ENCODE results near the gene OPA1.

OPA1 gene

GRCh38 chr3:193702967-193703366 is 110.0 kb downstream of the OPA1 start:
- no peak for DNase-seq (ENCODE audit: low read depth in 2 of 3, low spot score in 1 of 3)

- DNase-seq (ENCODE audit: low read depth in 2 of 3, low spot score in 1 of 3): no peak
Measured at GRCh38 chr3:193704431-193704830, 111.4 kb downstream of the OPA1 start.

DNA sequence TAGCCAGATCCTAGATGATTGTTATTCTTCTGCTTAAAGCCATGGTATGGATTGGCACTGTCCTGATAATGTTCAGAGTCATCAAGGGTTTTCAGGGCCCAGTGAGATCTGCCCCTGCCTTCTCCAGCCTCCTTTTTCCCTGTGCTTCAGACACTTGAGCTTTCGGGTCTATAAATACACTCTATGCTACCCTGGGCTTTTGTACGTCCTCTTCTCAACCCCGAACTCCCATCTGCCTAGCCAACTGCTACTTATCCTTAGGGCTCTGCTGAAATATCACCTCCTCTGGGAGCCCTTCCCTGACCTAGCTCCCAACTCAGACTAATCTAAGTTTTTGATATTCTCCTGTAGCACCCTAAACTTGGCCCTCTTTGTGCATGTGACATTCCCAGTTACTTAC is 115.3 kb downstream of the OPA1 start:
- DNase-seq (ENCODE audit: low read depth in 2 of 3, low spot score in 1 of 3): no peak

- DNase-seq (ENCODE audit: low read depth in 2 of 3, low spot score in 1 of 3): no peak
Measured at GRCh38 chr3:193710286-193711165, 117.5 kb downstream of the OPA1 start.

- no peak for DNase-seq (ENCODE audit: low read depth in 2 of 3, low spot score in 1 of 3)
Measured at GRCh38 chr3:193711166-193711485, 118.1 kb downstream of the OPA1 start.

DNA sequence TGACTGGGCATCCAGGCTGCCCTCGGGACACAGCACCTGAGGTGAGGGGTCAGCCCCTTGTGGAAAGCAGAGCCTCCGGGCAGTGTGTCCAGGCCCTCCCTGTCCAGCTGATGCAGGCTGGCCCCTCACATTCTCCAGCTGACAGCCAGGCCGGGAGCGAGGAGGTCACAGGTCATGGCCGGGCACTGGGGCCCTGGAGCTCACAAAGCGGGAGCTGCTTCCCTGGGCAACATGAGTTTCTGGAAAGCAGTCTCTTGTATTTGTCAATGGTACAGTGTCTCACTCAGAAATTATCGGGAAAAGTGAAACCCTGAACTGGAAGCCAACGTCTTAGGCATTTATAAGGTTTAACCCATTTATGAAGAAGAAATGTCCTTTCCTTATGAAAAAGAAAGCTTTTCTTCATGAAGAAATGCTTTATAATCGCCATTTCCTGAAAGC is 118.5 kb downstream of the OPA1 start:
- no peak for DNase-seq (ENCODE audit: low read depth in 2 of 3, low spot score in 1 of 3)

- no peak for DNase-seq (ENCODE audit: low read depth in 2 of 3, low spot score in 1 of 3)
Measured at GRCh38 chr3:193711964-193712598, 119.1 kb downstream of the OPA1 start.

DNA sequence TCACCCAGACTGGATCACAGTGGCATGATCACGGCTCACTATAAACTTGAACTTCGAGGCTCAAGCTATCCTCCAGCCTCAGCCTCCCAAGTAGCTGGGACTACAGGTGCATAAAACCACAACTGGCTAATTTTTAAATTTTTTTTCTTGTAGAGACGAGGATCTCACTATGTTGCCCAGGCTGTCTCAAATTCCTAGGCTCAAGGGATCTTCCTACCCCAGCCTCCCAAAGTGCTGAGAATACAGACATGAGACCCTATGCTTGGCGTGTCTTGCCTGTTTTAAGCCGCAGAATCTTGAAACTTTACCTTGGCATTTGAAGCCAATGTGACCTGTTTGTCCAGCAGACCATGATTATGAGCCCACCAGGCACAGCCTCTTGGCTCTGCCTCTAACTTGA is 119.9 kb downstream of the OPA1 start:
- no peak for DNase-seq (ENCODE audit: low read depth in 2 of 3, low spot score in 1 of 3)

DNA sequence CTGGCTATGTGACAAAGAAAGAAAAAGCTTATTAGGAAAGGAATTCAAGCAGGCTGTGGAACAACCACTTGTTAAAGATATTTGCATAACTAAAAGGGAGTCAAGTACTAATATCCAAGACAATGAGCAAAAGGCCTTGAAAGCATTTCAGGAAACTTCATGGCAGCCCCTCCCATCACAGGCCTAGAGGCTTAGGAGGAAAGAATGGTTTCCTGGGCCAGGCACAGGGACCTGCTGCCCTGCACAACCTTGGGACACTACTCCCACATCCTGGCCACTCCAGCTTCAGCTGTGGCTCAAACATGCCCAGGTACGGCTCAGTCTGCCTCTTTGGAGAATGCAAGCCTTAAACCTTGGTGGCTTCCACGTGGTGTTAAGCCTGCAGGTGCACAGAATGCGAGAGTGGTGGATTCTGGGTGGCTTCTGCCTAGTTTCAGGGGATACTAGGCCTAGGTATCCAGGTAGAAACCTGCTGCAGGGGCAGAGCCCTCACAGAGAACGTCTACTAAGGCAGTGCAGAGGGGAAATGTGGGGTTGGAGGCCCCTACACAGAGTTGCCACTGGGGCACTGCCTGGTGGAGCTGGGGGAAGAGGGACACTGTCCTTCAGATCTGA is 121.6 kb downstream of the OPA1 start:
- no peak for DNase-seq (ENCODE audit: low read depth in 2 of 3, low spot score in 1 of 3)

- DNase-seq (ENCODE audit: low read depth in 2 of 3, low spot score in 1 of 3): no peak
Measured at GRCh38 chr3:193716150-193716549, 123.1 kb downstream of the OPA1 start.

DNA sequence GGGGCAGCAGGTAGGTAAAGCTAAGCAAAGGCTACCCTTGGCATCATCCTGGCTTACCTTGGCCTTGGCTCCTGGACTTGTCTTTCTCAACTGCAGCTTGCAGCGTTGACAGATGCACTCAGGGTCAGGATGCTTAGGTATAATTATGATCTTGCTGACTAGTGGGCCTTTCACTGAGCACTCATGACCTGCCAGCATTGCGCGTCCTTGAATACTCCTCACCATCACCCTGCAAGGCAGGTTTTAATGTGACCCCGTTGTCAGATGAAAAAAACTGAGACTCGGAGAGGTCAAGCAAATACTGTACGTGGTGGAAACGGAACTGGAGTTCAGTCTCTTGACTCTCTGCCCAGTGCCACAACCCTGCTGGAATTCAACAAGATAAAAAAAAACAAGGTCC is 126.7 kb downstream of the OPA1 start:
- no peak for DNase-seq (ENCODE audit: low read depth in 2 of 3, low spot score in 1 of 3)

DNA sequence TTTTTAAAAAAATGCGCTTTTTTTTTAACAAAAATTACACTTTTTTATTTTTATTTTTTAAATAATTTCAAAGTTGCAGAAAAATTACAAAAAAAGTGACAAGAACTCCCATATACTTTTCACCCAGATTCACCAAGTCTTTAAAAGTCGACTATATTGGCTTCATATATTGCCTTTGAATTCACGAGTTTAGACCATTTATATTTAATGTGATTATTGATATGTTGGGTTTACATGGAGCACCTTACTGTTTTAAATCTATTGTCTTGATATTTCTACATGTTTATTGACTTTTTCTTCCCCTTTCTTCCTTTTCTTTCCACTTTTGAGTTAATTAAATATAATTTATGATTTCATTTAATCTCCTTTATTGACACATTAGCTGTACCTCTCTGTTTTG is 127.2 kb downstream of the OPA1 start:
- no peak for DNase-seq (ENCODE audit: low read depth in 2 of 3, low spot score in 1 of 3)

DNA sequence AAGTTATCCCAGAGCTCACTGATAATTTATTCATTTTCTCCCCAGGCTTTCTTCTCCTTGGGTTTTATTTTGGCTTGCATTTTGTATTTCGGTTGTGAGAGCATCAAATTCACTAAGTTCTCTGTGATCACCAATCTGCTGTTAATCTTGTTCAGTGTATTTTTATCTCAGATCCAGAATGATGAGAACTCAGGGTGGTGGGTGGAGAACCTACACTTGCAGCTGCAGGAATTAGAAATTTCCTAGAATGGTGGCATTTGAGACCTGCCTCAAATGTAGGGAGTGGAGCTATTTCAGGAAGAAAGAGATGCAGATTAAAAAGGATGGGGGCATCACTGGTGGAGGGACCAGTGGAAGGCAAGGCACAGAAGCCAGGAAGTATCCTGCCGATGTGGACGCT is 129.6 kb downstream of the OPA1 start:
- no peak for DNase-seq (ENCODE audit: low read depth in 2 of 3, low spot score in 1 of 3)

- no peak for DNase-seq (ENCODE audit: low read depth in 2 of 3, low spot score in 1 of 3)
Measured at GRCh38 chr3:193727089-193727488, 134.1 kb downstream of the OPA1 start.

DNA sequence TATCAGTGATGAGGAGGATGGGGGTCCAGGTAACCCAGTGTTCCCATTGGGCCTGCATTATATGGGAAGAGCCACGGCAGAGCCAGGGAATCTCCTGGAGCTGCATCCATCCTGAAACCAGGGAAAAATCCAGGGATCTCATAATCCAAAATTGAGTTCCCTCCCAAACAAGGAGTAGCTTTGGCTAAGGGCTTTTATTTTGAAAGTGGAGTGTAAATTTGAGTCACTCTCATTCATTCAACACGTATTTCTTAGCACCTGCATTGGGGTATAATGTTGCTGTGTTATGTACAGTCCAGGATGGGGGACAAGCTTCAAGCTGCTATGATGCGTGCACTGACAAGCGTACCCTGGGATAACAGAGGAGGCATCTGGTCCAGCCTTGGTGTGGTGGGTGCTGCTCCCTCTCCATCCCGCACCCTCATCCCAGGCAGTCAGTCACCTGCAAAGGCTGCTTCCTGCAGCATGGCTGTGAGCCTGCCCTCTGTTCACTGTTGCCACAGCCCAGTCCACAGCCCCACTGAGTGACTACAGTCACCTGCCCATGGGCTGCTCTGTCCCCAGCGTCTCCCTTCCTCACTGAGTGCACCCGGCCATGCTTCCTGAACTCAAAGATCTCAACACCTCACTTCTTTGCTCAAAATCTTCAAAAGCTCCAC is 135.6 kb downstream of the OPA1 start:
- DNase-seq (ENCODE audit: low read depth in 2 of 3, low spot score in 1 of 3): no peak

- DNase-seq (ENCODE audit: low read depth in 2 of 3, low spot score in 1 of 3): no peak
Measured at GRCh38 chr3:193729088-193729465, 136.1 kb downstream of the OPA1 start.

DNA sequence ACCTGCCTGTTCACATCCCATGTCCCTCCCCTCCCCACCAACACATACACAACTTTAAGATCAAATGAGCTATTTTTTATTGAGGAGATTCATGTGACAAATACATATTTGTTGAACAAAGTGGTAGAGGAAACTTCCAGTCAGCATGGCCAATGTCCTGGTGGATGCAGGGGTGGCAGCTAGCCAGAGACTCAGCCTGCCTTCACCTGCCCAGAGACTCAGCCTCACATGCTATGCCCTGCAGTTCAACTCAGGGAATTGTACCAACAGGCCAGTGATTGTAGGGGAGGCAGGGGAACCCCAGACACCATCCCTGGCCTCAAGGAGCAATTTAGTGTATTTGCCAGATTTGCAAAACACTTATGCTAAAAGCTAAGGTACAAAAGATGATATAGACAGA is 136.6 kb downstream of the OPA1 start:
- no peak for DNase-seq (ENCODE audit: low read depth in 2 of 3, low spot score in 1 of 3)

DNA sequence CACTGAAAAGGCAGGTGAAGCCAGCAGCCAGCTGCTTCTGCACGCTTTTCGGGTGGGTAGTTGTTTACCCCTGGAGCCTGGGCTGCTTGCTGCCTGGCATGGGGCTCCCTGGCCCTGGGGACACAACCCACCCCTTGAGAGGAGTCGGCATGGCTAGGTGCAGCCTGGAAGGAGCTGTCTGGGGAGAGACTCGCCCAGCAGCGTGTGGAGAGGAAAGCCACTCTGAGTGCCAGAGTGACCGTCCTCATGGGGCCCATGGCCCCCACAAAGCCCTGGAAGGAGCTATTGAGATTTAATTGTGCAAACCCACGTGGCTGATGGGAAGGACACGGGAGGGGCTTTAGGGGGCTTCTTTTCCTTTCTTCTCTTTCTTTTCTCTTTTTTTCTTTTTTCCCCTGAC is 137.5 kb downstream of the OPA1 start:
- DNase-seq (ENCODE audit: low read depth in 2 of 3, low spot score in 1 of 3): no peak

DNA sequence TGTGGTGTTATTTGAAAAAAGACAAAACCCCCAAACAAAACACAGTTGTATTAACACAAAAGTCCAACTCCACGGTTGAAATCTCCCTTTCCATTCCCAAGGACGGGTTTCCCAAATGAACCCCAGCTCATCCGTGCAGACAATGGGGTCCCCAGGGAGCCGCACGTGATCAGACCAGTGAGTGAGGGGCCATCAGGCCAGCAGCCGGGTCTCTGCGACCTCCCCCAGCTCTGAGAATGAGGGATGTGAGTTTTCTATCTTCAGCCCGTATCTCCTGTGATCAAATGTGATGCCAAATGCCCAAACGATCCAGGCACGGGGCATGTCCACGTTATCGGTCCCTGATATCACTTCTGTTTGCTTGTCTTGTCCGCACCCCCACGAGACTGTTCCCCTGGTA is 138.0 kb downstream of the OPA1 start:
- DNase-seq (ENCODE audit: low read depth in 2 of 3, low spot score in 1 of 3): no peak

DNA sequence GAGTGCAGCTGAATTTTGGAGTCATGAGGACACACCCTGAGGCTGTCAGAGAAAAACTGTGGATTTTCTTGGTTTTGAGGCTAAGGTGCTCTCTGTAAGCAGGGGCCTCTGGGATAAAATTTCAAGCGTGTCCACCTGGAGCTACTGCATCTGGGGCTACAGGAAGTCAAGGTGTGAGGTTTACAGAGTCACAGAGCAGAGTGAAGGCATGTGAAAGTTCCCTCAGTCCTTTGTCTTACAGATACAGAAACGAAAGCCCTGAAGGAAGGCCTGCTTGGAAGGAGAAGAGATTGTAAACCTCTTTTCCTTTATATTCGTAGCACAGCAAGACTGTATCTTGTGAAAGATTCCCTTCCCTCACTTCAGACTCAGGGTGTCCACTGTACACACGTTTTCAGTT is 138.6 kb downstream of the OPA1 start:
- no peak for DNase-seq (ENCODE audit: low read depth in 2 of 3, low spot score in 1 of 3)

DNA sequence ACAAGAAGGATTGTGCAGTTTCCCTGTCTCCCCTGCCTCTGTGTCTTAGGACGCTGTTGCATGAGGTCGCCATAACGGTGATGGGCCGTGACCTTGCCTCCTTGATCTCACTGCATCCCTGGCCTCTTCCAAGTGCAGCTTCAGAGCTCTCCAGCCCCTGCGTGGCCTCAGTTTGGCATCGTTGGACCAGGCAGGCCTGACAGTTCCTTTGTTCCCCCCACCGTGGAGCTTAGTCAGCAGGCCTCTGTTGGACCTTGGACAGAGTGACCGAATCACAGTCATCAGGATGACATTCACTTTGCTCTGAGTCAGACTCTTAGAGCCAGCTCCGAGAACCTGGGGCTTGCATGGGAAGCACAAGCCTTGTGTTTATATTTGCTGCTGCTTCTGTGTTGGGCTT is 139.4 kb downstream of the OPA1 start:
- DNase-seq (ENCODE audit: low read depth in 2 of 3, low spot score in 1 of 3): no peak

DNA sequence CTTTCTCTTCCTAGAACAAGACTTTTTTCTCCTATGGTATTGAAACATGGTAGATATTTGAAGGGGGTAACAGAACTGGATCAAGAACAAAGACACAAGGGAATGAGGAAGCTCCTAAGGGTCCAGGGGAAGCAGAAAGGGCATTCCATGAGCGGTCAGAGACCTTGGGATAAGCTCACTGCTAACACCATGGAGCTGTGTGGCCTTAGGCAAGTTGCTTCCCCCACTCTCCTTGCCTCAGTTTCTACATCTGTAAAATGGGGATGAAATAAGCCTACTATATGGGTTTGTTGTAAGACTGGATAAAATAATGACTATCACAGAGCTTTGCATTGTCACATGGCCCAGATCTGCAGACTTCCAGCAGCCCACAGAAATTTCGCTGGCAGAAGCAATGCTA is 139.8 kb downstream of the OPA1 start:
- no peak for DNase-seq (ENCODE audit: low read depth in 2 of 3, low spot score in 1 of 3)
